Measurements from ENCODE around the gene FAIM2.
"Not testable (repeated sequence)": the region's sequence is repeated elsewhere in the genome, so short reads cannot be mapped to it uniquely, and the experiment has no call there.

The FAIM2 gene

DNA sequence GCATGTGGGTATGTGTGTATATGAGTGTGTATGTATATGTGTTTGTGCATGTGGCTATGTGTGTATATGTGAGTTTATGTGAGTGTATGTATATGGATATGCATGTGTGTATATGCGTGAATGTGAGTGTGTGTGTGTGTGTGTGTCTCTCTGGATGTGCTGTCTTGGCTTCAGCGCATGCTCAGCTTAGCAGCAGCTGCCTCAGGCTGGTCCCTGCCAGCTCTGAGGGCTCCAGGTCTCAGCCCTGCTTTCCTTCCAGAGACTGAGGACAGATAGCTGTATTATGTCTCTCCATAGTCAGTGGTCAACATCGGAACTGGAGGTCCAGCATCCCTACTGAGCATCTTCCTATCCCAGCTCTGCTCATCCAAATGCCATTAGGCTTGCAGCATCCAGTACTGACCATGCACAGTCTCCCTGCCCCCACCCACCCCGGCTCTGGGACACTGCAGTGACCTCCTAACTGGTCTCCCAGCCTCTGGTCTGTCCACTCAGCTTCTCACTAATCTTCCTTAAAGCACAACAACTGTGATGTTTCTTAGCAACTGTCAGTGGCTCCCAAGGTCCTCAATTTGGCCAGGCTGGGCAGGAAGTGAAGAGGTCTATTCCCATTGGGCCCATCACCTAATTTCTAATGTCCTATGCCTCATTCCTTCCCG, 22.8 kb downstream of the FAIM2 start:
- H3K4me3 ChIP-seq (ENCODE audit: low read depth, low read length), result no peak overlapping the region
- CTCF ChIA-PET, result no interaction called here
- H3K9me3 ChIP-seq (ENCODE audit: control insufficient read depth, insufficient read depth, low read depth, low read length), result no peaks in the 10 kb centered on the region
- no peaks in the 10 kb centered on the region for H3K36me3 ChIP-seq (ENCODE audit: control insufficient read depth in 2 of 2, insufficient read depth in 1 of 2, low read length in 2 of 2)
- H3K4me1 ChIP-seq (ENCODE audit: control insufficient read depth, insufficient read depth, low read length), result 0 out of 2 replicates have a peak, but pooled peaks cover 4% of the 10 kb centered on the region
- TF ChIP-seq ZNF791 (tag by site-specific recombination; IDR thresholded peaks at IDR 0.05) (0 out of 2 replicates have a peak, but pooled peaks have one; percentile 23), ZNF610 (tag by site-specific recombination; IDR thresholded peaks at IDR 0.05; ENCODE audit: borderline replicate concordance) (no peak)
- H3K27ac ChIP-seq (ENCODE audit: extremely low read depth, low read depth, low read length), result no peak overlapping the region
- POLR2A ChIA-PET, result no interaction called here

- H3K36me3 ChIP-seq (ENCODE audit: control insufficient read depth in 2 of 2, insufficient read depth in 1 of 2, low read length in 2 of 2); H3K4me1 ChIP-seq (ENCODE audit: control insufficient read depth, insufficient read depth, low read length); H3K9me3 ChIP-seq (ENCODE audit: control insufficient read depth, insufficient read depth, low read depth, low read length); H3K4me3 ChIP-seq (ENCODE audit: low read depth, low read length); POLR2A ChIA-PET; CTCF ChIA-PET; H3K27ac ChIP-seq (ENCODE audit: extremely low read depth, low read depth, low read length): not testable (repeated sequence)
These were observed 24.6 kb downstream of the FAIM2 start for GRCh38 chr12:49879065-49879464.

GRCh38 chr12:49878021-49878420, 25.7 kb downstream of the FAIM2 start:
- no peaks in the 10 kb centered on the region for H3K9me3 ChIP-seq (ENCODE audit: control insufficient read depth, insufficient read depth, low read depth, low read length)
- ChIA-PET CTCF (no interaction called here), POLR2A (no interaction called here)
- no peak for TF ChIP-seq ZBTB8A (tag by site-specific recombination; IDR thresholded peaks at IDR 0.05)
- TF ChIP-seq ZNF416 (tag by site-specific recombination; IDR thresholded peaks at IDR 0.05), result no peak
- no peak for TF ChIP-seq KLF8 (tag by site-specific recombination; IDR thresholded peaks at IDR 0.05)
- no peak for TF ChIP-seq ZIC2 (tag by site-specific recombination; IDR thresholded peaks at IDR 0.05)
- TF ChIP-seq ZSCAN4 (tag by site-specific recombination; IDR thresholded peaks at IDR 0.05), result peak; percentile 72
- H3K36me3 ChIP-seq (ENCODE audit: control insufficient read depth in 2 of 2, insufficient read depth in 1 of 2, low read length in 2 of 2), result no peaks in the 10 kb centered on the region
- no peaks in the 10 kb centered on the region; the same call in 1 of the 2 replicates for H3K4me1 ChIP-seq (ENCODE audit: control insufficient read depth, insufficient read depth, low read length)
- no peak overlapping the region for H3K27ac ChIP-seq (ENCODE audit: extremely low read depth, low read depth, low read length)
- no peak overlapping the region for H3K4me3 ChIP-seq (ENCODE audit: low read depth, low read length)

DNA sequence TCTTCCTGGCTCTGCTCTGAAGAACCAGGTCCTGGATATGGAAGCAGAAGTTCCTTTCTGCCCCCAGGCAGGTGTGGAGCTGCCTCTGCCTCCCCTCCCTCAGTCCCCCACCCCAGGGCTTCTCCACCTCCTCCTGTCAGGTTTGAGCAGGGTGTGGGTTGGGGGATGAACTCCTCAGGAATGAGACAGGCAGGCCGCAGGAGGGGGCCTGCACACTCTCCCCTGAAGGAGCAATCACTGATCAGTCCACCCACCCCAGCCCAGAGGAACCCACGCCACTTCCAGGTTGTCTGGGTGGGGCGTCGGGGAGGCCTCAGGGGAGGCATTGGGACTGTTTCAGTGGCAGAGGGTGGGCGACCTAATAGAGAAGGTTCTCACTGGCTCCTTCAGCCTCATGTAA, 26.6 kb downstream of the FAIM2 start:
- Histone ChIP-seq H3K36me3 (ENCODE audit: control insufficient read depth in 2 of 2, insufficient read depth in 1 of 2, low read length in 2 of 2) (no peaks in the 10 kb centered on the region), H3K27ac (ENCODE audit: extremely low read depth, low read depth, low read length) (no peak overlapping the region), H3K4me3 (ENCODE audit: low read depth, low read length) (no peak overlapping the region), H3K9me3 (ENCODE audit: control insufficient read depth, insufficient read depth, low read depth, low read length) (no peaks in the 10 kb centered on the region), H3K4me1 (ENCODE audit: control insufficient read depth, insufficient read depth, low read length) (no peaks in the 10 kb centered on the region; the same call in 1 of the 2 replicates)
- ChIA-PET POLR2A (no interaction called here), CTCF (no interaction called here)
- TF ChIP-seq GLIS1 (tag by site-specific recombination; IDR thresholded peaks at IDR 0.05) (peak; percentile 29; the same call in 1 of the 2 replicates), ZFHX2 (tag by site-specific recombination; conservative IDR thresholded peaks at IDR 0.05) (peak; percentile 49; the same call in 1 of the 2 replicates), EGR2 (tag by site-specific recombination; IDR thresholded peaks at IDR 0.05; ENCODE audit: low read depth) (peak; percentile 74)
- TF ChIP-seq, protein P1, sequence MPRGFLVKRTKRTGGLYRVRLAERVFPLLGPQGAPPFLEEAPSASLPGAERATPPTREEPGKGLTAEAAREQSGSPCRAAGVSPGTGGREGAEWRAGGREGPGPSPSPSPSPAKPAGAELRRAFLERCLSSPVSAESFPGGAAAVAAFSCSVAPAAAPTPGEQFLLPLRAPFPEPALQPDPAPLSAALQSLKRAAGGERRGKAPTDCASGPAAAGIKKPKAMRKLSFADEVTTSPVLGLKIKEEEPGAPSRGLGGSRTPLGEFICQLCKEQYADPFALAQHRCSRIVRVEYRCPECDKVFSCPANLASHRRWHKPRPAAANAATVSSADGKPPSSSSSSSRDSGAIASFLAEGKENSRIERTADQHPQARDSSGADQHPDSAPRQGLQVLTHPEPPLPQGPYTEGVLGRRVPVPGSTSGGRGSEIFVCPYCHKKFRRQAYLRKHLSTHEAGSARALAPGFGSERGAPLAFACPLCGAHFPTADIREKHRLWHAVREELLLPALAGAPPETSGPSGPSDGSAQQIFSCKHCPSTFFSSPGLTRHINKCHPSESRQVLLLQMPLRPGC (tag by site-specific recombination; IDR thresholded peaks at IDR 0.05), result no peak

GRCh38 chr12:49876070-49876469, 27.6 kb downstream of the FAIM2 start:
- Histone ChIP-seq H3K4me1 (ENCODE audit: control insufficient read depth, insufficient read depth, low read length) (no peaks in the 10 kb centered on the region; the same call in 1 of the 2 replicates), H3K4me3 (ENCODE audit: low read depth, low read length) (no peak overlapping the region), H3K27ac (ENCODE audit: extremely low read depth, low read depth, low read length) (no peak overlapping the region), H3K36me3 (ENCODE audit: control insufficient read depth in 2 of 2, insufficient read depth in 1 of 2, low read length in 2 of 2) (no peaks in the 10 kb centered on the region), H3K9me3 (ENCODE audit: control insufficient read depth, insufficient read depth, low read depth, low read length) (no peaks in the 10 kb centered on the region)
- ChIA-PET POLR2A (no interaction called here), CTCF (interaction anchor here (1.6 kb wide), 1 partner anchor 9 kb away, joined by 4 read pairs; no protein-coding TSS in a partner anchor)
- no peak for TF ChIP-seq ZNF423 (tag by site-specific recombination; IDR thresholded peaks at IDR 0.05)
- no peak for TF ChIP-seq ZFP41 (tag by site-specific recombination; IDR thresholded peaks at IDR 0.05; ENCODE audit: borderline replicate concordance)
- TF ChIP-seq, protein P2, sequence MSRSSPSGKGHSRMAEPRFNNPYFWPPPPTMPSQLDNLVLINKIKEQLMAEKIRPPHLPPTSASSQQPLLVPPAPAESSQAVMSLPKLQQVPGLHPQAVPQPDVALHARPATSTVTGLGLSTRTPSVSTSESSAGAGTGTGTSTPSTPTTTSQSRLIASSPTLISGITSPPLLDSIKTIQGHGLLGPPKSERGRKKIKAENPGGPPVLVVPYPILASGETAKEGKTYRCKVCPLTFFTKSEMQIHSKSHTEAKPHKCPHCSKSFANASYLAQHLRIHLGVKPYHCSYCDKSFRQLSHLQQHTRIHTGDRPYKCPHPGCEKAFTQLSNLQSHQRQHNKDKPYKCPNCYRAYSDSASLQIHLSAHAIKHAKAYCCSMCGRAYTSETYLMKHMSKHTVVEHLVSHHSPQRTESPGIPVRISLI (tag by site-specific recombination; IDR thresholded peaks at IDR 0.05), result no peak

Data from HEK293 (cell line).